NK-92 (cell line): Measurements from ENCODE around the gene C19orf12.

Experiments
- DNase-seq: peaks from one replicate; lab custom pipeline; 2025; ENCODE audit not compliant: unreplicated experiment; lab: John Stamatoyannopoulos, UW

Gene C19orf12

GRCh38 chr19:29714953-29715700 lies at the start of gene C19orf12:
TSS of gene C19orf12 (minus strand) at chr19:29715261. CDS start at chr19:29708413, 6,848 bp downstream.
- no peak for DNase-seq

DNA sequence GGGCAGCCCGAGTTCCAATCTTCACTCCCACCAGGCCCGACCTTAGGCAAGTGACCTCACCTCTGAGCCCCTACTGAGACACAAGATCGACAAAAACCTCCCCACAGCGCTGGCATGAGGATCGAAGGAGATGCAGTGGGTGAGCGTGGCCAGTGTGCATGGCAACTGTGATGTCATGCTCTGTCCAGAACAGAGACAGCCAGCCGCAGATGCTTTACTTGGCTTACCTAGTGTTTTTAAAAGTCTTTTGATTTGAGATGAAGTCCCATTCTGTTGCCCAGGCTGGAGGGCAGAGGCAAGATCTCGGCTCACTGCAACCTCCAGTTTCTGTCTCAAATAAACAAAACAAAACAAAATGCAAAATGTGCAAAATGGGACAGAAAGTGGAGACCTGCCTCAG lies 49.3 kb upstream of the C19orf12 start:
- DNase-seq = no peak

- DNase-seq = no peak
Measured at GRCh38 chr19:29763196-29763595, 48.1 kb upstream of the C19orf12 start.

DNA sequence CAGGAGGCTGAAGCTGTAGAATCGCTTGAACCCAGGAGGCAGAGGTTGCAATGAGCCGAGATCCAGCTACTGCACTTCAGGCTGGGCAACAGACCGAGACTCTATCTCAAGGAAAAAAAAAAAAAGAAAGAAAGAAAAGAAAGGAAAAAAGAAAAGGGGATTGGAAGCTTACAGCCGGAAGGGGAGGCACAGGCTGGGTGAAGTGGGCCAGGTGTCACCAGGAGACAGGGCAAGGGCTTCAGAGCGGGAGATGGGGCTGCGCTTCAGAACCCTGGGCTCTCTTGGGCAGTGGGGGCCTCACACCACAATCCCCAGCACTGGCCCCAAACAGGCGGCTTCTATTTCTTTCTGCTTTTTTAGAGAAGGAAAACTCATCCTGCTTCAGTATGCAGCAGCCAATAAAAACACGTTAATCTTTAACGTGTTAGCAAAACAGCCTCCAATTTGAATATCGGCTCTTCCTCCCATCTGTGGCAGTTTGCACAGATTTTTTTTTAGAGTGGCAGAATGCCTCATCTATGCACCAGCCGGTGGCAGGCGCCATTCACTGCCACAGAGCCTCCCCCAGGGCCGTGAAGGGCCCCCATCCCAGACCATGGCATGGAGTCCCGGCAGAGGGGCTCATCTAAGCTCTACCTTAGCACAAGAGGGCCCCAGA lies 46.6 kb upstream of the C19orf12 start:
- no peak for DNase-seq

DNA sequence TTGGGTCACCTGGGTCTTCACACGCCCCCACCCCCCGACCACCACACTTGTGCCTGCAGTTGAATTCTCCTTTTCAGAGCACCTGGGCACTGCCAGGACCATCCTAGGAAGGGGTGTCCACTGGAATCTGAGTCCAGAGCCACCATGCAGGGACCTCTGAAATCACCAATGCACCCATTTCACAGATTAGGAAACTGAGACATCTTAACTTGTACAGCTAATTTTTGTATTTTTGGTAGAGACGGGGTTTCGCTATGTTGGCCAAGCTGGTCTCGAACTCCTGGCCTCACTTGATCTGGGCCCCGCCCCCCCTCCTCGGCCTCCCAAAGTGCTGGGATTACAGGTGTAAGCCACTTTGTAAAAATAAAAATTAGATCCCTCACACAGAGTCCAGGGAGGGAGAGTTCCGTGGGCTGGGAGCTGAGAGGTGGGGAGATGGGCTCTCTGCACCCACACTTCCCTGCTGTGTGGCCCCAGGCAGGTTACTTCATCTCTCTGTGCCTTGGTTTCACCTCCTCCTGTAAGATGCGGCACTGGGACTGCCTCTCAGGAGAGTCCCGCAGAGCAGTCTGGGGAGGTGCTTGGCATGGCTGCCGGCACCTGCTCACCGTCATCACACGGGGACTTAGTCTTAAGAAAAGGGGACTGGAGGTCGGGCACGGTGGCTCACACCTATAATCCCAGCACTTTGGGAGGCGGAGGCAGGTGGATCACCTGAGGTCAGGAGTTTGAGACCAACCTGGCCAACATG lies 45.9 kb upstream of the C19orf12 start:
- no peak for DNase-seq

GRCh38 chr19:29759359-29759758 lies 44.3 kb upstream of the C19orf12 start:
- no peak for DNase-seq

DNA sequence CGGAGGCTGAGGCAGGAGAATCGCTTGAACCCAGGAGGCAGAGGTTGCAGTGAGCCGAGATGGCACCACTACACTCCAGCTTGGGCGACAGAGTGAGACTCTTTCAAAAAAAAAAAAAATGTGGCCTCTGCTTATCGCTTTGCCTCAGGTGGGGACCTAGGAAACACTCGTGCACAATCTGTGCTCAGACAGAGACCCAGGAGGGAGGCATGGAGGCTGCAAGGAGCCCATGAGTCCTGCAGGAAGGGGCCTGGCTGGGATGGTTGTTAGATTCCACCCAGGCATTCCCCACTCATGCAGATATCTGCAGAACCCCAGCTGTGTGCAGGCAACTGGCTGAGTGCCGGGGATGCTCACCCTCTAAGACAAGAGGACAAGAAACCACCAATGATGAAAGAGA lies 43.8 kb upstream of the C19orf12 start:
- no peak for DNase-seq

- no peak for DNase-seq
Measured at GRCh38 chr19:29757551-29757950, 42.5 kb upstream of the C19orf12 start.

- DNase-seq = no peak
Measured at GRCh38 chr19:29753934-29754305, 38.9 kb upstream of the C19orf12 start.

DNA sequence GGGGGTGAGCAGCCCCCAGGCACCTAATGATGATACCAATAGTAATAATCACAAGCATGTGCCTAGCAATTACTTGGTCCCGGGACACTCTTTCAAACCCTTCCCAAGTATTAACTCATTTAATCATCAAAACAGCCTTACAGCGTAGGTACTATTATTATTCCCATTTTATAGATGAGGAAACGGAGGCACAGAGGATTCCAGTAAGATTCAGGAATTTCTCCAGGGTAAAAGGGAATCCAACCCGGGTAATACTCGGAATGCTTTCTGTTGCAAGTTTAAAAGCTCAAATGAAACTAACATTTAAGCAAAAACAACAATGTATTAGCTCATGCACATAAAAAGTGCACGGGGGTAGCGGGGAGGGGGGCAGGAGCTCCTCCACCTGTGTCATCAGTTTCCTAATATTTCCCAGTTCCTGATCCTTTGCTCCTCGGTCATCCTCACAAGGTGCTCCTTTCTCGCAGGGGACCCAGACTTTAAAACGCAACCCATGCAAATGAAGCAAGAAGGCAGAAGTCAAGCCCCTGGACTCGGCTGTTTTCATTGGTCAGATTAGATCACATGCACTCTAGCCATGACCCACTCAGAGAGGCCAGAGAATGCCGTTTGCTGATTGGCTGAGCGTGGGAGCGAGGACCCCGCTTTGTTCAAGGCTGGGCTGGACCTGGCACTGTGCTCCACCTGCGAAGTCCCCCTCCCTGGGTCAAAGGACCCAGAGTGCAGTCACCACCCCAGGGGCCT lies 38.3 kb upstream of the C19orf12 start:
- DNase-seq = no peak

DNA sequence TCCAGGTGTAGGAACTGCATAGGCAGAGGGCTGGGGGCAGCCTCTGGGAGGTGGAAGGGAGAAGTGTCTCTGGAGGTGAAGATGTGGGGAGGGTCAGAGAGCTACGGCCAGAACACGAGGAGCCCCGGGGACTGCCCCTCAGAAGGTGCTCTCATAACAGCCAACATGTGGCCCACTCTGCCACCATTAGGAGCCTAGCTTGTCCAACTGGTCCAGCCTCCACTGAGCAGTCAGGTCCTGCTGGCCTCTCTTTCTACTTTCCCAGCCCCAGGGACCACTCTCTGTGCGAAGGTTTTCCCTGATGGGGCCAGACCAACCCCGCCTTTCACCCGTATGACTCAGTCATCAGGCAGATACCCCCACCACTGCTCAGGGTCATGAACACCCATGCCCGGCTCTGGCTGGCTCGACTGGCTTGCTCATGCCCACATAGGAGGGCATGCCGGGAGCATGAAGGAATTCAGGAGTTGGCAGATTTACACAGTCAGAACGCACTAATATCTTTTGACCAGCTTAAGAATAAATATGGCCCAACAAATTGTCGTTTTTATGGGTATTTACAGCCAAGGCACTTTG lies 37.5 kb upstream of the C19orf12 start:
- DNase-seq = no peak

DNA sequence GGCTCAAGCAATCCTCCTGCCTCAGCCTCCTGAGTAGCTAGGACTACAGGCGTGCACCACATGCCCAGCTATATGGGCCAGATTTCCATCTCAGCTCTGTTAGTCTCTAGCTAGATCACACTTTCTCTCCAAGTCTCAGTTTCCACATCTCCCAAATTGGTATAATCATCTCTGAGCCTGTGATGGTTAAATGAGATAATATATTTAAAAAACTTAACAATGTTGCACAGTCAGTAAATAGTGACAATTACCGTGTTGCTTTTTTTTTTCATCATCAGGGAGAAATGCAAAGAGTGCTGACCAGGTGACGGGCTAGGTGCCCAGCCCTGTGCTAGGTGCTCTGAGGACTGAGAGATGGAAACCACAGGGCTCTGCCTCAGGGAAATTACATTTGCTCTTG lies 36.9 kb upstream of the C19orf12 start:
- no peak for DNase-seq

- no peak for DNase-seq
Measured at GRCh38 chr19:29750001-29750400, 34.9 kb upstream of the C19orf12 start.

DNA sequence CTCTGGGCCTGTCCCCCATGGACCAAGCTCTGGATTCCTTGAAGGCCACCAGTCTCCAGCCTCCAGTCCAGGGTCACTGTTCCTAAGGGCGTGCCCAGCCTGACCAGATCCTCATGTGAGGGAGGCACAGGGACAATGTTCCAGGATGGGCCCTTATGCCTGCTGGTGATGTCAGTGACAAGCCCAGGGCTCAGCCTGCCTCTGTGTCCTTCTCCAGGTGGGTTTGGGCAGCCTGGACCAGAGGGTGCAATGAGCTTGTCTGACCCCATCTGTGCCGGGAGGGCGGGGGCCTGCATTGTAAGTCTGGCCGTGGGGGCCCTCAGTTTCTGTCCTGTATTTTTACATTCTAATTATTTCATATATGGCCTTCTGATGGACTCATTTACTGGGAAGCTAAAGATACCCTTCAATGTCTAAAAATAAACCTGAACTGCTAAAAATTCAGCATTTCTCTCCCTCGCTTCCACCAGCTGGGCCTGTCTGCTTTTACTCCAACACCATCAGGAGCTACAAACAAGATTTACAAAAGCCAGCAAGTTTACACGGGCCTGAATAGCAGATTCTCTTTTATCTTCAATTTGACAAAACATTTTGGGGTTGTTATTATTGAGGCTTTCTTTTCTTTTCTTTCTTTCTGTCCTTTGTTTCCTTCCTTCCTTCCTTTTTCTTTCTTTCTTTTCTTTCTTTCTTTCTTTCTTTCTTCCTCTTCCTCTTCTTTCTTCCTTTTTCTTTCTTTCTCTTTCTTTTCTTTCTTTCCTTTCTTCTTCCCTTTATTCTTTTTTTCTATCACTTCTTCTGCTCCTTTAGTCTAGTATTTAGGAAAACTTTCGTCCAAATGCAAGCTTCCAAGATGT lies 34.2 kb upstream of the C19orf12 start:
- DNase-seq = no peak

DNA sequence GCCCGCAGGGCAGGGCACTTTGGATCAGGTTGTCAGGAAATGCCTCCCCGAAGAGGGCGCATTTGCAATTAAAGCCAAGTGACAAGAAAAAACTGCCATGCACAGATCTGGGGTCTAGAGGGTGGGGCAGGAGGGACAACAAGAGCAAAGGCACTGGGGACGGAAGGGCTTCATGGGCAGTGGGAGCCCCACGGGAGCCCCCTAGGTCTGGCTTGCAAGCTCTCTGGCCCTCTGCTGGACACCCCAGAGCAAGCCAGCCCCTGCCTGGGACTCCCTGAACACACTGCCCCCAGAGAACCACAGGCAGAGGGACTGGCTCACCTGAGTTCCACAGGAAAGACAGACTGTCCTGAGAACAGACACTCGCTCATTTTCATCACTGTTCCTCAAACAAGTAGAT lies 30.2 kb upstream of the C19orf12 start:
- no peak for DNase-seq

GRCh38 chr19:29743681-29744080 lies 28.6 kb upstream of the C19orf12 start:
- DNase-seq = no peak

GRCh38 chr19:29741776-29742175 lies 26.7 kb upstream of the C19orf12 start:
- no peak for DNase-seq

DNA sequence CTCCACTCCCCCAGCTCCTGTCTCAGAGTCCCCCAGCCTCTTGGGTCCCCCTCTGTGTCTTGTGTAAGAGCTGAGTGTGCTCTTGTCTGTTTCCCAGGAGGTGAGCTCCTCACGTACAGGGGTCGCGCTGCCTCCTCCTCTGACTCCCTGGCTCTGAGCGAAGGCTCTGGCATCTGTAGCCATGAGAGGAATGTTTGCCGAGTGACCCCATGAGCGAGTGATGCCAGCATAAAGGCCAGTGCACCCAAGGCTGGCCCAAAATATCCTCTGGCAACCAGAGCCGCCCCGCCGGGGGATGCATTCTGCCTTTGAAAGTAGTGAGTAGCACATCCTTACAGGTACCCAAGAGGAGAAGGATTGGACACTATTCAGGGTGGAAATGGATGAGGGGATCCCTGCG lies 26.2 kb upstream of the C19orf12 start:
- DNase-seq = no peak

DNA sequence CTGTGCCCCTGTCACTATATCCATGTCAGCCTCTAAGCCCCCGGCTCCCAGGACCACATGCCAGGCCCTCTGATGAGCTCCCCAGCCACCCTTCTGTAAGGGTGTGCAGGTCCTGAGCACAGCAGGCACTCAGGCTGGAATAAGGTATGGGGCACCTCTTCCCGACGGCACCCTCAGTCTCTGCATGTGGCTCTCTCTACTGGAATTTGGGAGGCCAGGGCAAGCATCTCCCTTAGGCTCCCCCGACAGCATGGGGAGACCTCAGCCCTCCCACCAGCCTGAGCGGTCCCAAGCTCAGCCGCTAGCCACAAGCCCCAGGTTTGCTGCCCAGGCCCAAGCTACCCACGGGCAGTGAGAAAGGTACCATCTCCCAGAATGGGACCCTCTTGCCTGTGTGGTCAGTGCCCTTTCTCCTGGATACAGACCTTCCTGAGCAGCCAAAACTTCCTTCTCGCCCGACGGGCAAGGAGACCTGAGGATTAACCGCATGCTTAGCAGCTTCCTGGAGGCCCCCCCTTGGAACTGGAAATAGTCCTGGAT lies 22.5 kb upstream of the C19orf12 start:
- no peak for DNase-seq

DNA sequence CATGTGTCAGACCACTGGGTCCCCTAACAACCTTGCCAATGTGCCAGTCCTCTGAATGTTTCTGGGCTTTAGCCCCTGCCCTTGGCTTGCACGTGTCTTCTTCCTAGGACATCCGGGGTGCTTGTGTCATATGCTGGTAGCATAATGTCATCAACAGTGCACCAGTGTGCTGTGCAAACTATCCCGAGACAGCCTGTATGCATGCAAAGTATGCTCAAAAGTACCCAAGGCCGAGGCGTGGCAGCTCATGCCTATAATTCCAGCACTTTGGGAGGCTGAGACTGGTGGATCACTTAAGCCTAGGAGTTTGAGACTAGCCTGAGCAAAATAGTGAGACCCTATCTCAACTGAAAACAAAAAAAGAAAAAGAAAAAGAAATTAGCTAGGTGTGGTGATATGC lies 20.8 kb upstream of the C19orf12 start:
- DNase-seq = no peak
